ENCODE measurements around the gene MAD1L1.

MAD1L1 gene

GRCh38 chr7:1993776-1994740 is 238.7 kb downstream of the MAD1L1 start:
- DNase-seq = no peak

DNA sequence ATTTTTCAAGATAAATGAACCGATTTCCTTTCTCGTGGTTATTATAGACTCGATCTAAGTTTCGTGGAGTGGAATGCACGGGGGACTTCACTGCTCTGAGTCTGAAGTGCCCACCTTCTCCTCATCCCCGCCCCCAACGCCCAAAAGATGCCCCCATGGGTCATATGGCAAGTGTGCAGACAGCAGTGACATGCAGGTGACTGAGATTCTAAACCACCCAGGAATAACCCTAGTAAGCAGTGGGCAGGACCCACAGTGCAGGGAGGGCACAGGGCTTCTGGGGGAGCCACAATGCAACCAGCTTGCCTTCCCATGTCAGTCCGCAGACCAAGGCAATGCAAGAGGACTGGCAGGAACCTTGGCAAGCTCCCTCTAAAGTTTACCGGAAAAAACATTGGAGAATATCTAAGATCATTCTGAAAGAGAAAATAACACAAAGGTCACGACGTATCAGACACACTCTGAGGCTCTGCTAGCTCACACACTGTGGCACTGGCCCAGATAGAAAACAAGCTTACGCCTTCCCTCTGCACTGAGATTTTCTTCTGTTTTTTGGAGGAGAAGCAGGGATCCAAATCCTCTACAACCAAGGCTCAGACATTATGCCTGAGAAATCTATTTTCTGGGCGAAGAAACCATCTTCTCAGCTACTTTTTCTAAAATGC is 239.6 kb downstream of the MAD1L1 start:
- DNase-seq = no peak

GRCh38 chr7:1992554-1992953 is 240.2 kb downstream of the MAD1L1 start:
- no peak for DNase-seq

DNA sequence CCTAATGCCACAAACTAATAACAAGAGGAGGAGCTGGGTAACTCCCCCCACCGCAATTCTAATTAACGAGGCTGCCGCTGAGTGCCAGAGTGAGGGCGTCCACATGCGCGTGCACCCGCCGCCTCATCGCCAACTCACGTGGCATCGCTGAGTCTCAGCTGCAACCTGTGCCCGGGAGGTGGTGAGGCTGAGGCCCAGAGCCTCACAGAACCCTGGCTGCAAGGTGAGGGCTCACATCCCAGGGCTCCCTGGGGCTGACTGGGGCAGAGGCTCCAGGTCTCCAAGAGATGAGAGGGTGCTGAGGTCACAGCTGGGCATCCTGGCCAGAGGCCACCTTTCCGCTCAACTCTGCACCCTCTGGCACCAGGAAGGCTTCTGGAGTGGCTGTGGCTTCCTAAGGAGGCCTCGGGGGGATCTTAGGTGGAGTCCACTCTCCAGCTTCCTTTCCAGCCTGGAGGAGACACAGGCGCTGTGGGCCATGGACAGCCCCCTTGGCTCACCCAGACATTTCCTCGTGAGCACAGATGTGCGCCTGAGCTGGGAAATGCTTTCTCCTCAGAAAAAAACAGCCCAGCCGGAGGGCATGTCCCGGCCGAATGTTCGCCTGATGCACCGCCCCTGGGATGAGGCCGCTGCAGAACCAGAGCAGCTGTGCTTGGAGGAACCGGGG is 242.6 kb downstream of the MAD1L1 start:
- no peak for DNase-seq

- DNase-seq = no peak
These were observed 243.5 kb downstream of the MAD1L1 start for GRCh38 chr7:1989049-1989860.

- DNase-seq = no peak
These were observed 244.2 kb downstream of the MAD1L1 start for GRCh38 chr7:1988533-1988930.

DNA sequence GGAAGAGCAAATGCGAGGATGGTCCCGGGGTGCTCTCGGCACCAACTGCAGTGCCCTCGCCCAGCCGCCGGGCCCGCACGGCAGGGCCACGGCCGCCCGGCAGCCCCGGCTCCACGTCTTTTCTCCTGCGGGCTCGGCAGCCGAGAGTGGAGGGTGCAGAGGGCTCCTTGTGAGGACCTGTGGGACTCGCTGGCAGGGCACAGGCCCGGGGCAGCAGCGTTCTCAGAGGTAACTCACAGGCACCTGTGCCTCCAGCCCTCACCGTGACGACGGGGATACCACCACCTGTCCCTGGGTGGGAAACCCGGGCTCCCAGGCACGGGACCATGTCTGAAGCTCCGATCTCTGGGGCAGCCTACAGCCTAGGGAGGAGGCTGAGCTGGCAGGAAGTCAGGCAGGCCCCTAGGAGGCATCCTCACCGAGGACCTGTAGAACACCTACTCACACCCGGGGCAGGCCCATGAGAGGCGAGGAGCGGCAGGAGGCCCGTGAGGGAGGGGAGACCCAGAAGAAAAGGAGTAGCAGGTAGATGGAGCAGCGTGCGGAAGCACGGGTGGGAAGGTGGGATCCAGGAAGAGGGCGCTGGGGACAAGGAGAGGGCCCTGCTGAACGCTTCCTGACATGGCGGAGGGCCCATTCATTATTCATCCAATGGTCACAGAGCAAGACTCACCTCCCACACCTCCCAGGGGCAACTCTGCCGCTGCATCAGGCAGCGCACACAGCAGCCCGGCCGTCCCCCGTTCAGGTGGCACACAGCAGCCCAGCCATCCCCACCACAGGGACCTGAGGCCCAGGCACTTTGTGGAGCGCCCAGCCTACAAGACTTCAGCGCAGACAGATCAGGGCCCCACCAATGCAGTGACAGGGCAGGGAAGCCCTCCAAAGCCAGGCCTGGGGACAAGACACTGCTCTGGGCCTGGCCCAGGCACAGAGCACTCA is 244.9 kb downstream of the MAD1L1 start:
- no peak for DNase-seq

DNA sequence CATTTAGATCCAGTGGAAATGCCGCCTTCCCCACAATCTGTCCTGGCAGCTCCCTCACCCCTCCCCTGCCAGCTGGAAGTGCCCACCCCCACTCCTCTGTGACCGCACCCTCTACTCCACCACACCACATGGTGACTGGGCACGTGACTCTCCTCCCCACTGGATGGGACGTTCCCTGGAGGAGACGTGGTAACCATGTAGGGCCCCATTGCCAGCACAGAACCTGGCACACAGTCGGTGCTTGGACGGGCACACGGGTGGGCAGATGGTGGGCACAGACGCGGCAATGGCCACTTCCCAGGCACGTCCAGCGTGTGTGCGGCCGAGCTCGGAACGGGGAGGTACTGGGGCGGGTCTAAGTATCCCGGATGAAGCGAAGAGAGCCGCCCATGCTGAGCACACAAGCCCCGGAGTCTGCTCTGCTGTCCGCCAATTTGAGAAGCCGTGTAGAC is 245.6 kb downstream of the MAD1L1 start:
- no peak for DNase-seq

- no peak for DNase-seq
These were observed 246.2 kb downstream of the MAD1L1 start for GRCh38 chr7:1986366-1987083.

GRCh38 chr7:1985936-1986335 is 246.8 kb downstream of the MAD1L1 start:
- DNase-seq = no peak

DNA sequence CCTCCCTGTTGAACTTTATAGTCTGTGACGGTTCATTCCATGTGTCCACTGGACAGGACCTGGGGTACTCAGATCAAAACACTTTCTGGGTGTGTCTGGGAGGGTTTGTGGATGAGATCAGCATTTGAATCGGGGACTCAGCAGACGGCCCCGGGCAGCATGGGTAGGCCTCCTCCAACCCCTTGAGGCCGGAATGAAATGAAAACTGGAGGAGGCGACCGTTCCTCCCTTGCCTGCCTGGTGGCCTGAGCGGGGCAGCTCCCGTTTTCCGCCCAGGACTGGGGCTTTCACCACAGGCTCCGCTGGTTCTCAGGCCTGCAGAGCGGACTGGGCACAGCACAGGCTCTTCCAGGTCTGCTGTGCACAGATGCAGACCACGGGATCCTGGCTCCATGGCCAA is 247.7 kb downstream of the MAD1L1 start:
- DNase-seq = no peak

DNA sequence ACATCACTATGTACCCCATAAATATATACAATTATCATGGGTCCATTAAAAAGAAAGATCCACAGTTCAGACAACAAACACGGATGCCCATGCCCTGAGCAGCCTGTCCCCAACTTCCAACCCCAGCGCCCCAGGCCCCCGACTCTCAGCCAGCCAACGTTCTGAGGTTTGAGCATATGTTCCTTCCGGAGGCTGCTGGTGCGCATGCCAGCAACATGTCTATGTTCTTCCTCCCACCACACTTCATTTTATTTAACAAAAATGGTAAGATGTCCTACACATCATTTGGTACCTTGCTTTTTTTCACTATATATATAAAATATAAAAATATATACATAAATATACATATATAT is 250.9 kb downstream of the MAD1L1 start:
- DNase-seq = no peak

GRCh38 chr7:1981201-1981877 is 251.4 kb downstream of the MAD1L1 start:
- DNase-seq = no peak

GRCh38 chr7:1979591-1980560 is 252.9 kb downstream of the MAD1L1 start:
- no peak for DNase-seq

DNA sequence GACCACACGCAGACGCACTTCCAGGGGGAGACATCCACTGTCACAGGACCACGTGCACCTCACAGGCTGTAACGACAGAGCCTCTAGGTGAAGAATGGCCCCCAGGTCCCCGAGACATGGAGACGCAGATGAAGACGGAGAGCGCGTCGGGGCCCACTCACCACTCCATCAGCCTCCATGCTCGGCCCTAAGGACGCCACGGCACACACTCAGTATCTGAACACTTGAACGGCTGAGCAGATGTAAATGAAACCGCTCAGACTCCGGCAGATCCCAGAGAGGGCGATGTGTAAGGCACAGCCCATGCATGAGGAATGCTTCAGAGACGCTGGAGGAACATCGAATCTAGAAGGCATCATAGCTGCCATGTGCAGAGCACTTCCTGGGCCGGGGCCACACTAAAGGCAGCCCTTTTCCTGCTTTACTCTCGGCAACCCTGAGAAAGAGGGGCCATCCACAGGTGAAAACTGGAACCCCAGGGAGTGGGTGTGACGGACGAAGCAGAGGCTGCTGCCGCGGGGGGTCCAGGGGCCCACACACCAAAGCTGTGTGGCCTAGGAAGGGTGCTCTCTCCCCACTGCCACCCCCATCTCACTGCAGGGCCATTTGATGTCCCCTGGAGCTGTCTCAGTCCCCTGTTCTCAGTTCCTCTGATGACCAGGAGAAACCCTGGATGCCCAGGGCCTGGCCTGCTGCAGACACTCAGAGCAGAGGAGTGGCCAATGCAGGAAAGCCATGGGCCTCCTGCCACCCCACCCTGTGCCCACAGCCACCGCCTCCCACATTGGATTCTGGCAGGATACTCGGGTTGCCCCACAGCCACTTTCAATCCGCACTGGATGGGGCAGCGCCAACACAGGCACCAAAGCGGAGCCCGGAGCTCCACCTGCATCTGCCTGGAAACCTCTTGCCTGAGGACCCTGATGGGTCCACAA is 253.8 kb downstream of the MAD1L1 start:
- no peak for DNase-seq

GRCh38 chr7:1977876-1978441 is 254.8 kb downstream of the MAD1L1 start:
- DNase-seq = no peak

DNA sequence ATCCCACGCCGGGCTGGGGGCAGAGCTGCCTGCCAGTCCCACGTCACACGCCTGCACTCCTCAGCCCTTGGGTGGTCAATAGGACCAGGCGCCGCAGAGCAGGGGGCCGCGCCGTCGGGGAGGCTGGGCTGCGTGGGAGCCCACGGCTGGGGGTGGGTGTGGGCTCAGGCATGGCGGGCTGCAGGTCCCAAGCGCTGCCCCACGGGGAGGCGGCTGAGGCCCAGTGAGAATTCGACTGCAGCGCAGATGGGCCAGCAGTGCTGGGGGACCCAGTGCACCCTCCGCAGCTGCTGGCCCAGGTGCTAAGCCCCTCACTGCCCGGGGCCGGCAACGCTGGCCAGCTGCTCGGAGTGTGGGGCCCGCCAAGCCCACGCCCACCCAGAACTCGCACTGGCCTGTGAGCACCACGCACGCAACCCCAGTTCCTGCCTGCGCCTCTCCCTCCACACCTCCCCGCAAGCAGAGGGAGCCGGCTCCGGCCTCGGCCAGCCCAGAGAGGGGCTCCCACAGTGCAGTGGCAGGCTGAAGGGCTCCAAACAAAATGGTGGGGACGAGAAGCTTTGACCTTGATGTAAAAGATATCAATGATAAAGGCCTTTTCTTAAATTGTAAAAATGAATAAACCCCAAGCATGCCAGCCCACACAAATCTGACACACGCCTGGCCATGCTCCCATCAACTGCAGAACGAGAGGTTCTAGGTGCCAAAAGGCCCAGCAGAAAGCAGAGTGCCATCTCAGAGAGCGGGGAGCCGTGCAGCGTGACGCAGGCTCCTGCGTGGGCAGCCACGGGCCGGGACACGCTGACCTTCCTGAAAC is 255.5 kb downstream of the MAD1L1 start:
- DNase-seq = no peak

Data from stimulated activated naive CD4-positive, alpha-beta T cell treated with Interleukin-2 at 50 U/mL for 16 hours (primary cell).